Stimulated activated CD8-positive, alpha-beta memory T cell treated with anti-CD3 and anti-CD28 coated beads, Interleukin-4, amount 100 ng/mL, for 4 hours (primary cell): Measurements from ENCODE around the gene SS18L1.

Experiments used
- DNase-seq, 2 donors: peaks; one replicate each; pipeline ENCODE4 v3.0.0-alpha.2; 2020; ENCODE audit warnings: low read depth in 2 of 2, low spot score in 1 of 2

Gene SS18L1

GRCh38 chr20:62168890-62169435, 25.4 kb downstream of the SS18L1 start:
- no peak for DNase-seq

GRCh38 chr20:62170536-62170935, 27.0 kb downstream of the SS18L1 start:
- DNase-seq, result no peak

- DNase-seq, result no peak
Observed at GRCh38 chr20:62171245-62171644, 27.7 kb downstream of the SS18L1 start.

- DNase-seq, result no peak
Observed at GRCh38 chr20:62172666-62173065, 29.1 kb downstream of the SS18L1 start.

GRCh38 chr20:62174021-62174804, 30.6 kb downstream of the SS18L1 start:
- no peak for DNase-seq

- no peak for DNase-seq
Observed at GRCh38 chr20:62174870-62175624, 31.5 kb downstream of the SS18L1 start.

- DNase-seq, result no peak
Observed at GRCh38 chr20:62175711-62176110, 32.1 kb downstream of the SS18L1 start.

GRCh38 chr20:62176866-62177265, 33.3 kb downstream of the SS18L1 start:
- DNase-seq, result no peak

- no peak for DNase-seq
Observed at GRCh38 chr20:62177307-62177706, 33.7 kb downstream of the SS18L1 start.

- no peak for DNase-seq
Observed at GRCh38 chr20:62178316-62179161, 35.0 kb downstream of the SS18L1 start.

GRCh38 chr20:62179162-62179504, 35.6 kb downstream of the SS18L1 start:
- no peak for DNase-seq

- no peak for DNase-seq
Observed at GRCh38 chr20:62181808-62182207, 38.2 kb downstream of the SS18L1 start.

GRCh38 chr20:62182469-62183425, 39.2 kb downstream of the SS18L1 start, which contains the start of gene MTG2:
TSS of gene MTG2 (plus strand) at chr20:62183028. CDS start at chr20:62193421, 10,393 bp downstream.
- DNase-seq, result peak; percentile 82 to 89

GRCh38 chr20:62183426-62184142, 40.0 kb downstream of the SS18L1 start:
- no peak for DNase-seq

GRCh38 chr20:62186096-62186426, 42.5 kb downstream of the SS18L1 start:
- DNase-seq, result no peak

GRCh38 chr20:62186887-62187866, 43.6 kb downstream of the SS18L1 start:
- DNase-seq, result no peak

- no peak for DNase-seq
Observed at GRCh38 chr20:62190639-62191411, 47.3 kb downstream of the SS18L1 start.
